Adrenal gland (tissue), 12 donors: ENCODE data around the gene CALM1. TPM values are rescaled to one million over a fixed set of nuclear protein-coding genes. Genes with fewer than 3 reads are reported as not detected.

Experiments used
- DNase-seq, 7 donors: peaks; one replicate each; pipeline ENCODE4 v3.0.0-alpha.2; 2019 to 2020
- H3K27ac ChIP-seq, 5 donors: fragments of 200-600 bp; sonication (generic) in 4 of 5; 1 replicate in 3 of 5; 2 replicates in 2 of 5; pipeline versions ENCODE4 v1.5.1 to v1.8.0; 2016 to 2020; ENCODE audit warnings: mild to moderate bottlenecking in 1 of 5
- H3K27me3 ChIP-seq: fragments of 200-600 bp; 2 replicates; pipeline ENCODE4 v1.8.0; 2021
- H3K36me3 ChIP-seq, 2 donors: fragments of 200-600 bp; replicated peaks in 1 of 2; 1 replicate in 1 of 2; 2 replicates in 1 of 2; pipeline versions ENCODE4 v1.5.1 to v1.8.0; 2018 to 2022
- H3K4me1 ChIP-seq, 2 donors: fragments of 200-600 bp; replicated peaks in 1 of 2; 1 replicate in 1 of 2; 2 replicates in 1 of 2; pipeline versions ENCODE4 v1.5.1 to v1.8.0; 2018 to 2021
- H3K4me3 ChIP-seq, 4 donors: fragments of 200-600 bp; sonication (generic) in 3 of 4; one replicate each; pipeline ENCODE4 v1.5.1; 2016 to 2018
- H3K9me3 ChIP-seq, 3 donors: fragments of 200-600 bp; sonication (generic) in 1 of 3; replicated peaks in 1 of 3; 1 replicate in 2 of 3; 2 replicates in 1 of 3; pipeline versions ENCODE4 v1.5.1 to v1.8.0; 2016 to 2021
- CTCF ChIP-seq, 6 experiments: fragments of 450-650 bp in 4 of 6; fragments of 200-600 bp in 2 of 6; sonication (generic) in 1 of 6; IDR thresholded peaks; 1 replicate in 5 of 6; 2 replicates in 1 of 6; pipeline versions ENCODE4 v1.5.1 to v1.8.0; 2016 to 2021; ENCODE audit warnings: antibody characterized with exemption in 6 of 6, mild to moderate bottlenecking in 2 of 6, moderate library complexity in 1 of 6
- POLR2A ChIP-seq, 2 donors: fragments of 450-650 bp; IDR thresholded peaks; one replicate each; pipeline ENCODE4 v1.6.1; 2017; ENCODE audit warnings: antibody characterized with exemption in 2 of 2, mild to moderate bottlenecking in 2 of 2, moderate library complexity in 1 of 2
- WGBS, 4 donors: extraction: QIAGEN DNeasy Blood & Tissue Kit in 2 of 4; methylation state at CpG; one replicate each; pipeline versions ENCODE4 v1.1.5 to v1.1.7; 2013 to 2017; 5-methylcytosine and 5-hydroxymethylcytosine counted together
- intact Hi-C, 2 donors: fragments of 100-400 bp; cut with DNase I; formaldehyde crosslinking; loops; one replicate each; pipeline versions ENCODE4 v1.14.1 to v1.15.0; 2022 to 2023
- polyA plus RNA-seq, 3 donors: library from polyadenylated mRNA; stranded (reverse); fragments of 200-250 nt in 2 of 3; fragments of 350-450 nt in 1 of 3; fragmentation: Illumina TruSeq in 1 of 3; extraction: RNeasy Lipid Tissue Mini Kit (QIAGEN cat#74804) in 1 of 3; gene quantifications; one replicate each; pipeline ENCODE4 v1.2.3, GENCODE V29; 2013 to 2014
- total RNA-seq, 9 donors: library from RNA; depleted of rRNA in 4 of 9; stranded (reverse); fragments of >200 nt in 4 of 9; fragments of 120-200 nt in 1 of 9; fragmentation: NEBNext Ultra II Directional in 1 of 9; extraction: Animal tissue kit (Norgen Biotek cat#: 25700) in 1 of 9; gene quantifications; one replicate each; pipeline versions ENCODE4 v1.1.0 to v1.2.4, GENCODE V29; 2013 to 2023
- donor health status: healthy with polysubstance abuse.
- donor health status: Bipolar disorder and iron deficiency.
- donor health status: DM: yes; HTN: yes; CAD: no.
- donor health status: DM: no; HTN: no; CAD: no.
- donor health status: DM: no; HTN: no; CAD: no.
- donor health status: DM: yes; HTN: yes; CAD: no.

The CALM1 gene
- total and polyA plus RNA-seq, 12 donors, result 153 to 402 (median 232) TPM

- H3K9me3 ChIP-seq, result no peaks in the 10 kb centered on the region
- no peak for TF ChIP-seq CTCF (IDR thresholded peaks at IDR 0.05)
- TF ChIP-seq POLR2A (IDR thresholded peaks at IDR 0.05), result no peak
- no peaks in the 10 kb centered on the region for H3K36me3 ChIP-seq
- peak; percentile 74 to 93 (median 89) for DNase-seq
- intact Hi-C loops, result no loop called here
- H3K27me3 ChIP-seq, result no peaks in the 10 kb centered on the region
- H3K4me3 ChIP-seq, result no peak overlapping the region
- H3K4me1 ChIP-seq, result no peaks in the 10 kb centered on the region
- peak overlapping the region in 1 of 5 donors; percentile 11 for H3K27ac ChIP-seq
- 10 to 28% (median 17%) methylated on average over 3 to 12 of the region's 12 CpGs for WGBS, 4 donors
Observed at GRCh38 chr14:90419200-90419599, 22.4 kb downstream of the CALM1 start.

GRCh38 chr14:90421001-90421631, 24.3 kb downstream of the CALM1 start:
- DNase-seq, result no peak
- Histone ChIP-seq H3K9me3 (no peaks in the 10 kb centered on the region), H3K4me3 (no peak overlapping the region), H3K4me1 (no peaks in the 10 kb centered on the region), H3K36me3 (no peaks in the 10 kb centered on the region), H3K27me3 (no peaks in the 10 kb centered on the region), H3K27ac (no peak overlapping the region)
- WGBS, 4 donors, result 78 to 92% (median 89%) methylated on average over 4 to 7 of the region's 7 CpGs
- intact Hi-C loops, result no loop called here
- no peak for TF ChIP-seq CTCF (IDR thresholded peaks at IDR 0.05)
- TF ChIP-seq POLR2A (IDR thresholded peaks at IDR 0.05), result no peak

GRCh38 chr14:90421632-90422020, 24.8 kb downstream of the CALM1 start:
- no peaks in the 10 kb centered on the region for H3K36me3 ChIP-seq
- H3K4me1 ChIP-seq, result no peaks in the 10 kb centered on the region
- intact Hi-C loops, result no loop called here
- no peak for DNase-seq
- WGBS, 4 donors, result 65 to 90% (median 67%) methylated on average over 3 of the region's 3 CpGs
- no peak overlapping the region for H3K27ac ChIP-seq
- H3K4me3 ChIP-seq, result no peak overlapping the region
- no peak for TF ChIP-seq POLR2A (IDR thresholded peaks at IDR 0.05)
- TF ChIP-seq CTCF (IDR thresholded peaks at IDR 0.05), result no peak
- H3K9me3 ChIP-seq, result no peaks in the 10 kb centered on the region
- no peaks in the 10 kb centered on the region for H3K27me3 ChIP-seq

- Histone ChIP-seq H3K4me3 (no peak overlapping the region), H3K9me3 (no peaks in the 10 kb centered on the region), H3K4me1 (no peaks in the 10 kb centered on the region), H3K27me3 (no peaks in the 10 kb centered on the region), H3K27ac (no peak overlapping the region), H3K36me3 (no peaks in the 10 kb centered on the region)
- TF ChIP-seq CTCF (IDR thresholded peaks at IDR 0.05), result no peak
- TF ChIP-seq POLR2A (IDR thresholded peaks at IDR 0.05), result no peak
- no peak for DNase-seq
- intact Hi-C loops, result no loop called here
- 92 to 96% (median 95%) methylated on average over 11 to 13 of the region's 13 CpGs for WGBS, 4 donors
Observed at GRCh38 chr14:90423166-90423565, 26.3 kb downstream of the CALM1 start.
